HEK293 (cell line): ENCODE results near the gene ANO8.

Source experiments
- CTCF ChIA-PET: fragments of 350-600 bp; formaldehyde crosslinking; extraction: SDS; loops from one replicate; lab custom pipeline; 2021; ENCODE audit warnings: antibody characterized with exemption; lab: Yijun Ruan, JAX
- POLR2A ChIA-PET: fragments of 300-600 bp; formaldehyde crosslinking; extraction: SDS; loops from one replicate; lab custom pipeline; 2020; ENCODE audit warnings: antibody characterized with exemption, inconsistent platforms; lab: Yijun Ruan, JAX
- H3K27ac ChIP-seq: fragments of 200-500 bp; sonication (Bioruptor generic); 2 replicates; pipeline ENCODE4 v1.5.1; 2014; ENCODE audit warnings: low read depth, low read length, control low read depth, inconsistent platforms; ENCODE audit errors: extremely low read depth
- H3K36me3 ChIP-seq, 2 experiments: fragments of 200-500 bp in 1 of 2; sonication (Bioruptor generic) in 1 of 2; 1 replicate in 1 of 2; 2 replicates in 1 of 2; pipeline ENCODE4 v1.5.1; 2014 to 2017; ENCODE audit warnings: inconsistent platforms in 2 of 2, low read length in 2 of 2; ENCODE audit not compliant: control insufficient read depth in 2 of 2, insufficient read depth in 1 of 2
- H3K4me1 ChIP-seq: fragments of 200-500 bp; sonication (Bioruptor generic); 2 replicates; pipeline ENCODE4 v1.5.1; 2014; ENCODE audit warnings: mild to moderate bottlenecking, low read length, inconsistent platforms; ENCODE audit not compliant: control insufficient read depth, insufficient read depth
- H3K4me3 ChIP-seq: 2 replicates; pipeline ENCODE4 v1.5.1; 2011; ENCODE audit warnings: low read depth, mild to moderate bottlenecking, control low read depth, low read length, moderate library complexity
- H3K9me3 ChIP-seq: fragments of 200-500 bp; sonication (Bioruptor generic); 2 replicates; pipeline ENCODE4 v1.5.1; 2014; ENCODE audit warnings: low read depth, low read length, inconsistent platforms; ENCODE audit not compliant: control insufficient read depth, insufficient read depth
- GLIS2 ChIP-seq: fragments of 450-650 bp; formaldehyde crosslinking; IDR thresholded peaks from 2 replicates; pipeline ENCODE4 v1.5.1; 2016; ENCODE audit warnings: missing biosample characterization, missing genetic modification characterization
- SCRT2 ChIP-seq: fragments of 450-650 bp; formaldehyde crosslinking; IDR thresholded peaks from 2 replicates; pipeline ENCODE4 v1.5.1; 2016; ENCODE audit warnings: missing biosample characterization, missing genetic modification characterization
- SP3 ChIP-seq: fragments of 450-650 bp; formaldehyde crosslinking; IDR thresholded peaks from 2 replicates; pipeline ENCODE4 v1.5.1; 2016; ENCODE audit warnings: missing biosample characterization, missing genetic modification characterization
- WT1 ChIP-seq: fragments of 450-650 bp; formaldehyde crosslinking; IDR thresholded peaks from 2 replicates; pipeline ENCODE4 v1.5.1; 2016; ENCODE audit warnings: missing biosample characterization, missing genetic modification characterization
- ZBTB7A ChIP-seq: fragments of 450-650 bp; formaldehyde crosslinking; IDR thresholded peaks from 2 replicates; pipeline ENCODE4 v1.5.1; 2016; ENCODE audit warnings: low read depth, missing biosample characterization, missing genetic modification characterization
- ZNF239 ChIP-seq: fragments of 450-650 bp; formaldehyde crosslinking; IDR thresholded peaks from 2 replicates; pipeline ENCODE4 v1.5.1; 2016; ENCODE audit warnings: missing biosample characterization, missing genetic modification characterization
- ZNF302 ChIP-seq: fragments of 450-650 bp; formaldehyde crosslinking; IDR thresholded peaks from 2 replicates; pipeline ENCODE4 v1.5.1; 2016; ENCODE audit warnings: missing biosample characterization, missing genetic modification characterization, low read depth
- ZNF37A ChIP-seq: fragments of 450-650 bp; IDR thresholded peaks from 2 replicates; pipeline ENCODE4 v1.5.1; 2018; ENCODE audit warnings: missing biosample characterization, missing genetic modification characterization
- ZNF558 ChIP-seq: fragments of 450-650 bp; formaldehyde crosslinking; IDR thresholded peaks from 2 replicates; pipeline ENCODE4 v1.5.1; 2016; ENCODE audit warnings: missing biosample characterization, missing genetic modification characterization
- ZNF600 ChIP-seq: fragments of 450-650 bp; formaldehyde crosslinking; IDR thresholded peaks from 2 replicates; pipeline ENCODE4 v1.5.1; 2016; ENCODE audit warnings: missing biosample characterization, missing genetic modification characterization
- TF ChIP-seq, protein P1 (sequence below): fragments of 450-650 bp; formaldehyde crosslinking; IDR thresholded peaks from 2 replicates; pipeline ENCODE4 v1.5.1; 2016; ENCODE audit warnings: missing biosample characterization, missing genetic modification characterization
- TF ChIP-seq, protein P2 (sequence below): fragments of 450-650 bp; formaldehyde crosslinking; IDR thresholded peaks from 2 replicates; pipeline ENCODE4 v1.5.1; 2016; ENCODE audit warnings: missing biosample characterization, missing genetic modification characterization, borderline replicate concordance
- TF ChIP-seq, protein P3 (sequence below): fragments of 450-650 bp; formaldehyde crosslinking; IDR thresholded peaks from 2 replicates; pipeline ENCODE4 v1.5.1; 2017; ENCODE audit warnings: missing biosample characterization, missing genetic modification characterization
- TF ChIP-seq, protein P4 (sequence below): fragments of 450-650 bp; formaldehyde crosslinking; IDR thresholded peaks from 2 replicates; pipeline ENCODE4 v1.5.1; 2016; ENCODE audit warnings: missing biosample characterization, missing genetic modification characterization, borderline replicate concordance
- TF ChIP-seq, protein P5 (sequence below): fragments of 450-650 bp; formaldehyde crosslinking; IDR thresholded peaks from 2 replicates; pipeline ENCODE4 v1.5.1; 2016; ENCODE audit warnings: missing biosample characterization, missing genetic modification characterization
- TF ChIP-seq, protein P6 (sequence below): fragments of 450-650 bp; formaldehyde crosslinking; IDR thresholded peaks from 2 replicates; pipeline ENCODE4 v1.5.1; 2016; ENCODE audit warnings: missing biosample characterization, missing genetic modification characterization
- TF ChIP-seq, protein P7 (sequence below): fragments of 450-650 bp; formaldehyde crosslinking; IDR thresholded peaks from 2 replicates; pipeline ENCODE4 v1.5.1; 2016; ENCODE audit warnings: missing biosample characterization, missing genetic modification characterization

ANO8 gene

DNA sequence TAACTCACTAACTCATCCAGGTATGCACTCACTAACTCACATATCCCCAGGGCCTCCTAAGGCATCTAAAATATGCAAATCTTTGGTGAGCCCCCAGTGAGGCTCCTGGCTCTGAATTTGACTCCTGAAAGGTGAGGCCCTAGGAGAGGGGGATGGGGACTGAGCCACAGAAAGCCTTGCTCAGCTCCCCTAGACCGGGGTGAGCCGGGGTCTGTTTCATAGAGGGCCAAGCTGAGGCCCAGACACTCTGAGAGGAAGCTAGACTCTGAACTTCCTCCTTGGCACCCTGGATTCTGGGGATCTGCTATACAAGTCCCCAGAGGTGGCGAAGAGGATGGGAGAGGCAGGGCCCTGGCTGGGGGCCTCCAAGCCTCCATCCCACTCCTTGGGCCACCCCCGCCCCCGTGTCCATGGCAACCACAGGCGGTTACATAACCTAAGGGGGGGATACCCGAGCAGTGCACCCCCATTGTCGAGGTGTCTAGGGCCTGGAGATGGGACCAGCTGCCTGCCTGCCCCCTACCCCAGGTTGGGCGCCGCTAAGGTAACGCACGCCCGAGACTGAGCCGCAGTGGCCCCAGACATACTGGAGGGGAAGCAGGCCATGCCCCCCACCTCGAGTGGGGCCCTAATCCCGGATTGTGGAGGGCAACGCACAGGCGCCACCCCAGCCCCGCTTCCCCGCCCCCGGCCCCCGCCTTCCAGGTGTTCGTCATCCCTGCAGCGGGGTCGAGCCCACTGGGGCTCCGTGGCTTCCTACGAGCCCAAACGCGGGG is 32.1 kb downstream of the ANO8 start (continued):
- TF ChIP-seq, protein P1, sequence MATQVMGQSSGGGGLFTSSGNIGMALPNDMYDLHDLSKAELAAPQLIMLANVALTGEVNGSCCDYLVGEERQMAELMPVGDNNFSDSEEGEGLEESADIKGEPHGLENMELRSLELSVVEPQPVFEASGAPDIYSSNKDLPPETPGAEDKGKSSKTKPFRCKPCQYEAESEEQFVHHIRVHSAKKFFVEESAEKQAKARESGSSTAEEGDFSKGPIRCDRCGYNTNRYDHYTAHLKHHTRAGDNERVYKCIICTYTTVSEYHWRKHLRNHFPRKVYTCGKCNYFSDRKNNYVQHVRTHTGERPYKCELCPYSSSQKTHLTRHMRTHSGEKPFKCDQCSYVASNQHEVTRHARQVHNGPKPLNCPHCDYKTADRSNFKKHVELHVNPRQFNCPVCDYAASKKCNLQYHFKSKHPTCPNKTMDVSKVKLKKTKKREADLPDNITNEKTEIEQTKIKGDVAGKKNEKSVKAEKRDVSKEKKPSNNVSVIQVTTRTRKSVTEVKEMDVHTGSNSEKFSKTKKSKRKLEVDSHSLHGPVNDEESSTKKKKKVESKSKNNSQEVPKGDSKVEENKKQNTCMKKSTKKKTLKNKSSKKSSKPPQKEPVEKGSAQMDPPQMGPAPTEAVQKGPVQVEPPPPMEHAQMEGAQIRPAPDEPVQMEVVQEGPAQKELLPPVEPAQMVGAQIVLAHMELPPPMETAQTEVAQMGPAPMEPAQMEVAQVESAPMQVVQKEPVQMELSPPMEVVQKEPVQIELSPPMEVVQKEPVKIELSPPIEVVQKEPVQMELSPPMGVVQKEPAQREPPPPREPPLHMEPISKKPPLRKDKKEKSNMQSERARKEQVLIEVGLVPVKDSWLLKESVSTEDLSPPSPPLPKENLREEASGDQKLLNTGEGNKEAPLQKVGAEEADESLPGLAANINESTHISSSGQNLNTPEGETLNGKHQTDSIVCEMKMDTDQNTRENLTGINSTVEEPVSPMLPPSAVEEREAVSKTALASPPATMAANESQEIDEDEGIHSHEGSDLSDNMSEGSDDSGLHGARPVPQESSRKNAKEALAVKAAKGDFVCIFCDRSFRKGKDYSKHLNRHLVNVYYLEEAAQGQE (tag by site-specific recombination): no peak
- TF ChIP-seq GLIS2 (tag by site-specific recombination) (peak; percentile 40; the same call in 1 of the 2 replicates), ZNF558 (tag by site-specific recombination) (no peak), SCRT2 (tag by site-specific recombination) (no peak), ZNF239 (no peak), ZNF37A (no peak)
- TF ChIP-seq, protein P2, sequence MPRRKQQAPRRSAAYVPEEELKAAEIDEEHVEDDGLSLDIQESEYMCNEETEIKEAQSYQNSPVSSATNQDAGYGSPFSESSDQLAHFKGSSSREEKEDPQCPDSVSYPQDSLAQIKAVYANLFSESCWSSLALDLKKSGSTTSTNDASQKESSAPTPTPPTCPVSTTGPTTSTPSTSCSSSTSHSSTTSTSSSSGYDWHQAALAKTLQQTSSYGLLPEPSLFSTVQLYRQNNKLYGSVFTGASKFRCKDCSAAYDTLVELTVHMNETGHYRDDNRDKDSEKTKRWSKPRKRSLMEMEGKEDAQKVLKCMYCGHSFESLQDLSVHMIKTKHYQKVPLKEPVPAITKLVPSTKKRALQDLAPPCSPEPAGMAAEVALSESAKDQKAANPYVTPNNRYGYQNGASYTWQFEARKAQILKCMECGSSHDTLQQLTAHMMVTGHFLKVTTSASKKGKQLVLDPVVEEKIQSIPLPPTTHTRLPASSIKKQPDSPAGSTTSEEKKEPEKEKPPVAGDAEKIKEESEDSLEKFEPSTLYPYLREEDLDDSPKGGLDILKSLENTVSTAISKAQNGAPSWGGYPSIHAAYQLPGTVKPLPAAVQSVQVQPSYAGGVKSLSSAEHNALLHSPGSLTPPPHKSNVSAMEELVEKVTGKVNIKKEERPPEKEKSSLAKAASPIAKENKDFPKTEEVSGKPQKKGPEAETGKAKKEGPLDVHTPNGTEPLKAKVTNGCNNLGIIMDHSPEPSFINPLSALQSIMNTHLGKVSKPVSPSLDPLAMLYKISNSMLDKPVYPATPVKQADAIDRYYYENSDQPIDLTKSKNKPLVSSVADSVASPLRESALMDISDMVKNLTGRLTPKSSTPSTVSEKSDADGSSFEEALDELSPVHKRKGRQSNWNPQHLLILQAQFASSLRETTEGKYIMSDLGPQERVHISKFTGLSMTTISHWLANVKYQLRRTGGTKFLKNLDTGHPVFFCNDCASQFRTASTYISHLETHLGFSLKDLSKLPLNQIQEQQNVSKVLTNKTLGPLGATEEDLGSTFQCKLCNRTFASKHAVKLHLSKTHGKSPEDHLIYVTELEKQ (tag by site-specific recombination): no peak

DNA sequence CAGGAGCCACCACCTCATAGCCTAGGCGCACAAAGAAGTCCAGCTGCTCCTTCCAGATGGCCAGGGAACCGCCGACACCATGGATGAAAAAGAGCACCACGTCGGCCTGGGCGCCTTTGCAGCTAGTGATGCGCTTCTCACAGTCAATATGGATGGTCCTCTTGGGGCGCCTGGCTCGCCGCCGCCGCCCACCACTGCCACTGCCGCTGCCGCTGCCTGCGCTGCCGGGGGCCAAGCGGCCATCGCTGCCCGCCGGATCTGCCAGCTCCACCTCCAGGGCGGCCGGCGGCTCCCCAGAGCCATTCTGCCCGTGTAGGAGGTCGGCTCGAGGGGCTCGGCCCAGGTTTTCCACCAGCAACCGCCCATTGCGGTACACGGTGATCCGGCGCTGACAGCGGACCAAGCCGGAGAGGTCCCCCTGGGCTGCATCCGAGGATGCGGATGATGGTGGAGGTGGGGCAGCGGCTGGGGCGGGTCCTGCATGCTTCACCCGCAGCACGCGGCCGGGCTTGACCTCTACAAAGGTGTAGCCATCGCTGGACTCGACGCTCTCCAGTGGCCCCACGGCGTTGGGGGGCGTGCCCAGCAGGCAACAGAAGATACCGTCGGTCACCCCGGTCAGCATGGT is 33.5 kb downstream of the ANO8 start:
- Histone ChIP-seq H3K4me3 (no peak overlapping the region), H3K4me1 (peaks cover 3% of the 10 kb centered on the region), H3K27ac (no peak overlapping the region), H3K9me3 (no peaks in the 10 kb centered on the region), H3K36me3 (peaks cover 0 to 34% of the 10 kb centered on the region in 2 experiments; a peak in 2 of 3 replicates)
- ChIA-PET CTCF (interaction anchor here (0.6 kb wide), 1 partner anchor 348 kb away, joined by 7 read pairs; no protein-coding TSS in a partner anchor), POLR2A (no interaction called here)
- TF ChIP-seq WT1 (tag by site-specific recombination): no peak
- no peak for TF ChIP-seq ZBTB7A (tag by site-specific recombination)
- TF ChIP-seq, protein P3, sequence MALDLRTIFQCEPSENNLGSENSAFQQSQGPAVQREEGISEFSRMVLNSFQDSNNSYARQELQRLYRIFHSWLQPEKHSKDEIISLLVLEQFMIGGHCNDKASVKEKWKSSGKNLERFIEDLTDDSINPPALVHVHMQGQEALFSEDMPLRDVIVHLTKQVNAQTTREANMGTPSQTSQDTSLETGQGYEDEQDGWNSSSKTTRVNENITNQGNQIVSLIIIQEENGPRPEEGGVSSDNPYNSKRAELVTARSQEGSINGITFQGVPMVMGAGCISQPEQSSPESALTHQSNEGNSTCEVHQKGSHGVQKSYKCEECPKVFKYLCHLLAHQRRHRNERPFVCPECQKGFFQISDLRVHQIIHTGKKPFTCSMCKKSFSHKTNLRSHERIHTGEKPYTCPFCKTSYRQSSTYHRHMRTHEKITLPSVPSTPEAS: no peak
- TF ChIP-seq, protein P4, sequence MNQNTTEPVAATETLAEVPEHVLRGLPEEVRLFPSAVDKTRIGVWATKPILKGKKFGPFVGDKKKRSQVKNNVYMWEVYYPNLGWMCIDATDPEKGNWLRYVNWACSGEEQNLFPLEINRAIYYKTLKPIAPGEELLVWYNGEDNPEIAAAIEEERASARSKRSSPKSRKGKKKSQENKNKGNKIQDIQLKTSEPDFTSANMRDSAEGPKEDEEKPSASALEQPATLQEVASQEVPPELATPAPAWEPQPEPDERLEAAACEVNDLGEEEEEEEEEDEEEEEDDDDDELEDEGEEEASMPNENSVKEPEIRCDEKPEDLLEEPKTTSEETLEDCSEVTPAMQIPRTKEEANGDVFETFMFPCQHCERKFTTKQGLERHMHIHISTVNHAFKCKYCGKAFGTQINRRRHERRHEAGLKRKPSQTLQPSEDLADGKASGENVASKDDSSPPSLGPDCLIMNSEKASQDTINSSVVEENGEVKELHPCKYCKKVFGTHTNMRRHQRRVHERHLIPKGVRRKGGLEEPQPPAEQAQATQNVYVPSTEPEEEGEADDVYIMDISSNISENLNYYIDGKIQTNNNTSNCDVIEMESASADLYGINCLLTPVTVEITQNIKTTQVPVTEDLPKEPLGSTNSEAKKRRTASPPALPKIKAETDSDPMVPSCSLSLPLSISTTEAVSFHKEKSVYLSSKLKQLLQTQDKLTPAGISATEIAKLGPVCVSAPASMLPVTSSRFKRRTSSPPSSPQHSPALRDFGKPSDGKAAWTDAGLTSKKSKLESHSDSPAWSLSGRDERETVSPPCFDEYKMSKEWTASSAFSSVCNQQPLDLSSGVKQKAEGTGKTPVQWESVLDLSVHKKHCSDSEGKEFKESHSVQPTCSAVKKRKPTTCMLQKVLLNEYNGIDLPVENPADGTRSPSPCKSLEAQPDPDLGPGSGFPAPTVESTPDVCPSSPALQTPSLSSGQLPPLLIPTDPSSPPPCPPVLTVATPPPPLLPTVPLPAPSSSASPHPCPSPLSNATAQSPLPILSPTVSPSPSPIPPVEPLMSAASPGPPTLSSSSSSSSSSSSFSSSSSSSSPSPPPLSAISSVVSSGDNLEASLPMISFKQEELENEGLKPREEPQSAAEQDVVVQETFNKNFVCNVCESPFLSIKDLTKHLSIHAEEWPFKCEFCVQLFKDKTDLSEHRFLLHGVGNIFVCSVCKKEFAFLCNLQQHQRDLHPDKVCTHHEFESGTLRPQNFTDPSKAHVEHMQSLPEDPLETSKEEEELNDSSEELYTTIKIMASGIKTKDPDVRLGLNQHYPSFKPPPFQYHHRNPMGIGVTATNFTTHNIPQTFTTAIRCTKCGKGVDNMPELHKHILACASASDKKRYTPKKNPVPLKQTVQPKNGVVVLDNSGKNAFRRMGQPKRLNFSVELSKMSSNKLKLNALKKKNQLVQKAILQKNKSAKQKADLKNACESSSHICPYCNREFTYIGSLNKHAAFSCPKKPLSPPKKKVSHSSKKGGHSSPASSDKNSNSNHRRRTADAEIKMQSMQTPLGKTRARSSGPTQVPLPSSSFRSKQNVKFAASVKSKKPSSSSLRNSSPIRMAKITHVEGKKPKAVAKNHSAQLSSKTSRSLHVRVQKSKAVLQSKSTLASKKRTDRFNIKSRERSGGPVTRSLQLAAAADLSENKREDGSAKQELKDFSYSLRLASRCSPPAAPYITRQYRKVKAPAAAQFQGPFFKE (tag by site-specific recombination): no peak
- TF ChIP-seq ZNF600 (tag by site-specific recombination): no peak
- TF ChIP-seq, protein P5, sequence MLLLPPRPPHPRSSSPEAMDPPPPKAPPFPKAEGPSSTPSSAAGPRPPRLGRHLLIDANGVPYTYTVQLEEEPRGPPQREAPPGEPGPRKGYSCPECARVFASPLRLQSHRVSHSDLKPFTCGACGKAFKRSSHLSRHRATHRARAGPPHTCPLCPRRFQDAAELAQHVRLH (tag by site-specific recombination): no peak
- no peak for TF ChIP-seq ZNF302
- TF ChIP-seq SP3 (tag by site-specific recombination): no peak
- TF ChIP-seq, protein P6, sequence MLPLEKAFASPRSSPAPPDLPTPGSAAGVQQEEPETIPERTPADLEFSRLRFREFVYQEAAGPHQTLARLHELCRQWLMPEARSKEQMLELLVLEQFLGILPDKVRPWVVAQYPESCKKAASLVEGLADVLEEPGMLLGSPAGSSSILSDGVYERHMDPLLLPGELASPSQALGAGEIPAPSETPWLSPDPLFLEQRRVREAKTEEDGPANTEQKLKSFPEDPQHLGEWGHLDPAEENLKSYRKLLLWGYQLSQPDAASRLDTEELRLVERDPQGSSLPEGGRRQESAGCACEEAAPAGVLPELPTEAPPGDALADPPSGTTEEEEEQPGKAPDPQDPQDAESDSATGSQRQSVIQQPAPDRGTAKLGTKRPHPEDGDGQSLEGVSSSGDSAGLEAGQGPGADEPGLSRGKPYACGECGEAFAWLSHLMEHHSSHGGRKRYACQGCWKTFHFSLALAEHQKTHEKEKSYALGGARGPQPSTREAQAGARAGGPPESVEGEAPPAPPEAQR (tag by site-specific recombination): no peak
- TF ChIP-seq, protein P7, sequence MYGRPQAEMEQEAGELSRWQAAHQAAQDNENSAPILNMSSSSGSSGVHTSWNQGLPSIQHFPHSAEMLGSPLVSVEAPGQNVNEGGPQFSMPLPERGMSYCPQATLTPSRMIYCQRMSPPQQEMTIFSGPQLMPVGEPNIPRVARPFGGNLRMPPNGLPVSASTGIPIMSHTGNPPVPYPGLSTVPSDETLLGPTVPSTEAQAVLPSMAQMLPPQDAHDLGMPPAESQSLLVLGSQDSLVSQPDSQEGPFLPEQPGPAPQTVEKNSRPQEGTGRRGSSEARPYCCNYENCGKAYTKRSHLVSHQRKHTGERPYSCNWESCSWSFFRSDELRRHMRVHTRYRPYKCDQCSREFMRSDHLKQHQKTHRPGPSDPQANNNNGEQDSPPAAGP (tag by site-specific recombination): no peak
